GM12873 (cell line): ENCODE data around the gene SH3BGR.

ENCODE experiments used
- TF ChIP-seq, protein P1 (sequence below): IDR thresholded peaks from 2 replicates; pipeline ENCODE4 v1.5.1; 2012; ENCODE audit warnings: low read depth, mild to moderate bottlenecking, moderate library complexity, low read length, control low read depth; ENCODE audit not compliant: insufficient read depth; ENCODE audit errors: missing control alignments

Gene SH3BGR

DNA sequence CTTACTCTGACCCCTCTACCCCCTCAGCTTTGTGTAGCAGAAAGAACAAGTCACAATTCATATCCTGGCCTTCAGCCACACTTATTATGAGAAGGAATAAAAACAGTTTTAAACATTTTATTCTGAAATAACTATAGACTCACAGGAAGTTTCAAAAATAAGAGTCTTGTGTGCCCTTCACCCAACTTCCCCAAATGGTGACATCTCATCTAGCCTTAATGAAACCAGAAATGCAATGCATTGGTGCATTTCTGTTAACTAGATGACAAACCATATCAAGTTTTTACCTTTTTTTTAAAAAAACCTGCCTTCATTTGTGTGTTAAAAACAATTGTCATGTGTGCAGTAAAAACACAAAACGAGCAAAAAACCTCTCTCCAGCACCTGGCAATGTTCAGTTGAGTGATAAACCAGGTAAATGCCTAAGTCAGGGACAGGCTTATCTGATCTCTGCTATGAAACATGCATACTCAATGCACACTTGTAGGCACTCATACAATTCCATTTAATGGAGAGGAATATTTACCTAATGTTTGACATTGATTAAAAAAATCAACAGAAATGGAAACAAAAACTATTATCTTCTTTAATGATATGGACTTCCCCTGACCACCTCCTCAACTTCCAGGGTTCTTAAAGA is 51.5 kb downstream of the SH3BGR start:
- TF ChIP-seq, protein P1, sequence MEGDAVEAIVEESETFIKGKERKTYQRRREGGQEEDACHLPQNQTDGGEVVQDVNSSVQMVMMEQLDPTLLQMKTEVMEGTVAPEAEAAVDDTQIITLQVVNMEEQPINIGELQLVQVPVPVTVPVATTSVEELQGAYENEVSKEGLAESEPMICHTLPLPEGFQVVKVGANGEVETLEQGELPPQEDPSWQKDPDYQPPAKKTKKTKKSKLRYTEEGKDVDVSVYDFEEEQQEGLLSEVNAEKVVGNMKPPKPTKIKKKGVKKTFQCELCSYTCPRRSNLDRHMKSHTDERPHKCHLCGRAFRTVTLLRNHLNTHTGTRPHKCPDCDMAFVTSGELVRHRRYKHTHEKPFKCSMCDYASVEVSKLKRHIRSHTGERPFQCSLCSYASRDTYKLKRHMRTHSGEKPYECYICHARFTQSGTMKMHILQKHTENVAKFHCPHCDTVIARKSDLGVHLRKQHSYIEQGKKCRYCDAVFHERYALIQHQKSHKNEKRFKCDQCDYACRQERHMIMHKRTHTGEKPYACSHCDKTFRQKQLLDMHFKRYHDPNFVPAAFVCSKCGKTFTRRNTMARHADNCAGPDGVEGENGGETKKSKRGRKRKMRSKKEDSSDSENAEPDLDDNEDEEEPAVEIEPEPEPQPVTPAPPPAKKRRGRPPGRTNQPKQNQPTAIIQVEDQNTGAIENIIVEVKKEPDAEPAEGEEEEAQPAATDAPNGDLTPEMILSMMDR: no peak

DNA sequence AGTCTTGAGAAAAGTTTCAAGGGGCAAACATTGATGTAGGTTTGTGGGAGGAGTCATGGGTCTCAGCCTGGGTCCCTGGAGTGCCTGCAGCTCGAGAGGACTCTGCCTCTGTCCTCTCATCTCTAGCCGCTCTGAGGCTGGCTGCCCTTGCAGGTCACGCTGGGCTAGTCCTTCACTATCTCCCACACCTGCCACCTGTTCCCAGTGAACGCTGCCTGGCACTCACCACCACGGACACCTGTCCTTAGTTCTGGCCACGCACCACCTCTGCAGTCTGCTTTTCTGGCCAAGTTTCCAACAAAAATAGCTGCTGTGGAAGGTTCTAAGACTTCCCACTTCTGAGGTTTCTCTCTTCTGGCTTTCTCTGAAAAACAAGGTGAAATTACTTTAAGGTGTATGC is 52.5 kb downstream of the SH3BGR start:
- TF ChIP-seq, protein P1: no peak

DNA sequence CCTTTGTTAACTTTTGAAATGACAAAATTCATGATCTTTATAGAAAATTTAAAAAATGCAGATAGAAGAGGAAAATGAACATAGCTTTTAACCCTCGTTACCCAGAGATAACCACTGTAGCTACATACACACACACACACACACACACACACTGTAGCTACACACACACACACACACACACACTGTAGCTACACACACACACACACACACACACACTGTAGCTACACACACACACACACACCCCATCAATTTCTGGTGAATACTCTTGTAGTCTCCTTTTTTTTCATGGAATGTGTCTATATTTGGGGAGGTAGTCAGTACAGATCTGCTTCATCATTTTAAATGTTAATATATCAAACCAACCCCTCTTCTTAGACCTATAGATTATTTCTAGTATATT is 58.5 kb downstream of the SH3BGR start:
- TF ChIP-seq, protein P1: no peak

DNA sequence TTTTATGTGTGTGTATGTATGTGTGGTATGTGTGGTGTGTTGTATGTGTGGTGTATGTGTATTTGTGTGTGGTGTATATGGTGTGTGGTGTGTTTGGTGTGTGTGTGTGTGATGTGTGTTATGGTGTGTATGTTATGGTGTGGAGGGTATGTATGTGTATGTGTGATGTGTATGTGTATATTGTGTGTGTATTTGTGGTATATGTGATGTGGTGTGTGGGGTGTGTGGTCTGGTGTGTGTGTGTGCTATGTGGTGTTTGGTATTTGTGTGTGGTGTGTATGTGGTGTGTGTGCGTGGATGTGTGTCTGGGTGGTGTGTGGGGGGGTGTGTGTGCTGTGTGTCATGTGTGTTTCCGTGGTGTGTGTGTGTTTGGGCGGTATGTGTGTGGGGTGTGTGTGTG is 59.3 kb downstream of the SH3BGR start:
- TF ChIP-seq, protein P1: no peak

DNA sequence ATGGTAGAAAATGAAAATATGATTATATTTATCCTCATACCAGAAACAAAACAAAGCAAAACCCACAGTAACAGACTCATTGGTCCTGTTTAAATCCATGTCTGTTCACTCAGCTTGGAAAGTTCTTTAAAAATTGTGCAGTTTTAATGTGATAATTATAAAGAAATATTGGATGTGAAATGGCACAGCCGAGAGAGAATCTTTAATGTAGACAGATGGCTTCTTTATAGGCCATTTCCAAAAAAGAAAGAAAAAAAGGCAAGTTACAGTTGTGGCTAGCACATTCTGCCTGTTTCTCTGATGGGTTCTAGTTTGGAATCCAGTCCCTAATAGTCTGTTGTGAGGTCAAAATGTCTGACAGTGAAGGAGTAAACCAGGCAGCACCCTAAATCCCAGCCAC is 62.0 kb downstream of the SH3BGR start:
- TF ChIP-seq, protein P1: no peak

DNA sequence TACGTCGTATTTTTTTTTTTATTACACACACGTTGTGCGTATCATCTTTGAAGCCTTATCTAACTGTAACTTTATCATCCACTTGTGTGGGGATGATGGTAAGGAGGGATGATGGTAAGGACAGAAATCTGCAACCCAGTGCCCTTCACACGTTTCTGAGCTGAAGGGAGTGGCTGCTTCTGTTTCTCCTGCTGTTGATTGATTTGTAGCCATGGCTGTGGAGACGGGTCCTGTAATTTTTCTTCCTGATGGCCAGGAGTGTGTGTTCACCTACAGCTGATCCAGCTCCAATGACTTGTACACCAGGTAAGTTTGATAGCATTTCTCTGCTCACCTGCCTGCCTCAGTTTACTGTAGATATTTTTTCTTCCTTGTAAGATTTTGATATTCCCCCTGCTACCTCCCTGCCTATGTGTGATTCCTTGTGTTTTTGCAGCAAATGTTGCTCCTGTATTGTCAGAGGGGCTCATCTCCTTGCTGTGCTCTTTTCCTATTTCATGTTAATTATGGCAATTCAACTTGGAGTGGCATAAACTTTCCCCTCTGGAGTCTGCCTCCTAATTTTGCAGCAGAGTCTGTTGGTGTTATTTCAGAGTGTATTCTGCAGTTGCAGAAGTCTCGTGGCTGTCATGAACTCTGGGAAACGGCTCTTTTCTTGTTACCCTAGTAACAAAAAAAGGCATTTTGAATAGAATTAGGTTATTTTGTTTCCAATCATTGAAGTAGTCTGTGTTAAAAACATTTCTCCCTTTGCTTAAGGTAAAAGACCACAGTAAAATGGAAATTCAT is 64.1 kb downstream of the SH3BGR start:
- TF ChIP-seq, protein P1: no peak

DNA sequence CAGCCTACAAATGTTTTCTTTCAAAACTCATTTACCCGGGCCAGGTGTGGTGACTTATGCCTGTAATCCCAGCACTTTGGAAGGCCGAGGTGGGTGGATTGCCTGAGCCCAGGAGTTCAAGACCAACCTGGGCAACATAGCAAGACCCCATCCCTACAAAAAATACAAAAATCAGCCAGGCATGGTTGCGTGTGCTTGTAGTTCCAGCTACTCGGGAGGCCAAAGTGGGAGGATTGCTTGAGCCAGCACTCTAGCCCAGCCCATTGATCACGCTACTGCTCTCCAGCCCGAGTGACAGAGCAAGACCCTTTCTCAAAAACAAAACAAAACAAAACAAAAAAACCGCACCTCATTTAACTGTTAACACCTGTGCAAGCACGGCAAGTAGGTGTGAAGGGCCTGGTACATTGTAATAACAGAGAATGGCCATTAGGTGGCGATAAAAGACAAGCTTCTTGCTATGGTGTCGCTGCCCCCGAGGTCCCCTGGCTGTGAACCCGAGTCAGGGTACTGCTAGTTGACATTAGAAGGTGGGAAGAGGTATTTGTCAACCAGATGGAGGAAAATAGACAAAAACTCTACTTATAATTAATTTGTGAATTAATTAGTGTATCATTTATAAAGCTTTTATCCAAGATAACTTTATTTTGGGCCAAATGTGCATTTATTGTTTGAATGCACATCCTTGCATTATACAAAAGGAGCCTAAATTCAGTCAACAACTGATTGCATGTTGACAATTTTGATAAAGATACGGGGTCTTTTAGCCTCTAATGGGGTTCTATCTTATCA is 66.5 kb downstream of the SH3BGR start:
- TF ChIP-seq, protein P1: peak; percentile 85
